ENCODE data around the gene SCGB3A2.
"Not testable (repeated sequence)": the region's sequence is repeated elsewhere in the genome, so short reads cannot be mapped to it uniquely, and the experiment has no call there.

The SCGB3A2 gene

GRCh38 chr5:147858565-147858964, 19.9 kb upstream of the SCGB3A2 start:
- H3K27ac ChIP-seq: no peak overlapping the region
- no peak for TF ChIP-seq CTCF (conservative IDR thresholded peaks at IDR 0.05; ENCODE audit: low read depth)
- no peak for DNase-seq (ENCODE audit: low spot score)
- POLR2A ChIA-PET (ENCODE audit: low non-redundant PET): no interaction called here
- CTCF ChIA-PET: interaction anchor here (0.6 to 2.0 kb wide), 7 partner anchors 16 to 609 kb away, joined by 3 to 13 read pairs (median 4); no protein-coding TSS in a partner anchor

- H3K27ac ChIP-seq: no peak overlapping the region
- CTCF ChIA-PET: interaction anchor here (0.6 kb wide), 4 partner anchors 244 to 704 kb away, joined by 3 to 5 read pairs (median 4); no protein-coding TSS in a partner anchor
- POLR2A ChIA-PET (ENCODE audit: low non-redundant PET): no interaction called here
- DNase-seq (ENCODE audit: low spot score): no peak
- TF ChIP-seq CTCF (conservative IDR thresholded peaks at IDR 0.05; ENCODE audit: low read depth): no peak
Observed at GRCh38 chr5:147859962-147860640, 18.4 kb upstream of the SCGB3A2 start.

GRCh38 chr5:147860641-147861025, 17.9 kb upstream of the SCGB3A2 start:
- CTCF ChIA-PET: interaction anchor here (0.6 kb wide), 1 partner anchor 271 kb away, joined by 4 read pairs; no protein-coding TSS in a partner anchor
- no peak for DNase-seq (ENCODE audit: low spot score)
- H3K27ac ChIP-seq: no peak overlapping the region
- TF ChIP-seq CTCF (conservative IDR thresholded peaks at IDR 0.05; ENCODE audit: low read depth): no peak
- POLR2A ChIA-PET (ENCODE audit: low non-redundant PET): no interaction called here

GRCh38 chr5:147863454-147864158, 14.9 kb upstream of the SCGB3A2 start:
- POLR2A ChIA-PET (ENCODE audit: low non-redundant PET): no interaction called here
- H3K27ac ChIP-seq: no peak overlapping the region
- TF ChIP-seq CTCF (conservative IDR thresholded peaks at IDR 0.05; ENCODE audit: low read depth): no peak
- no peak for DNase-seq (ENCODE audit: low spot score)
- CTCF ChIA-PET: no interaction called here

- ChIA-PET CTCF (interaction anchor here (0.6 to 1.0 kb wide), 2 partner anchors 12 to 33 kb away, joined by 3 to 6 read pairs; no protein-coding TSS in a partner anchor), POLR2A (ENCODE audit: low non-redundant PET) (no interaction called here)
- H3K27ac ChIP-seq: no peak overlapping the region
- DNase-seq (ENCODE audit: low spot score): no peak
- no peak for TF ChIP-seq CTCF (conservative IDR thresholded peaks at IDR 0.05; ENCODE audit: low read depth)
Observed at GRCh38 chr5:147869112-147869511, 9.4 kb upstream of the SCGB3A2 start.

GRCh38 chr5:147869892-147870291, 8.6 kb upstream of the SCGB3A2 start:
- POLR2A ChIA-PET (ENCODE audit: low non-redundant PET); DNase-seq (ENCODE audit: low spot score); H3K27ac ChIP-seq; CTCF ChIA-PET: not testable (repeated sequence)

GRCh38 chr5:147871980-147872549, 6.4 kb upstream of the SCGB3A2 start:
- CTCF ChIA-PET; DNase-seq (ENCODE audit: low spot score); POLR2A ChIA-PET (ENCODE audit: low non-redundant PET); H3K27ac ChIP-seq: not testable (repeated sequence)

- CTCF ChIA-PET; H3K27ac ChIP-seq; POLR2A ChIA-PET (ENCODE audit: low non-redundant PET); DNase-seq (ENCODE audit: low spot score): not testable (repeated sequence)
Observed at GRCh38 chr5:147872744-147873435, 5.6 kb upstream of the SCGB3A2 start.

GRCh38 chr5:147874118-147874875, 4.2 kb upstream of the SCGB3A2 start:
- CTCF ChIA-PET; DNase-seq (ENCODE audit: low spot score); H3K27ac ChIP-seq; POLR2A ChIA-PET (ENCODE audit: low non-redundant PET): not testable (repeated sequence)
